ENCODE results near the gene BSND.
"Not testable (repeated sequence)": the region's sequence is repeated elsewhere in the genome, so short reads cannot be mapped to it uniquely, and the experiment has no call there.

BSND gene

DNA sequence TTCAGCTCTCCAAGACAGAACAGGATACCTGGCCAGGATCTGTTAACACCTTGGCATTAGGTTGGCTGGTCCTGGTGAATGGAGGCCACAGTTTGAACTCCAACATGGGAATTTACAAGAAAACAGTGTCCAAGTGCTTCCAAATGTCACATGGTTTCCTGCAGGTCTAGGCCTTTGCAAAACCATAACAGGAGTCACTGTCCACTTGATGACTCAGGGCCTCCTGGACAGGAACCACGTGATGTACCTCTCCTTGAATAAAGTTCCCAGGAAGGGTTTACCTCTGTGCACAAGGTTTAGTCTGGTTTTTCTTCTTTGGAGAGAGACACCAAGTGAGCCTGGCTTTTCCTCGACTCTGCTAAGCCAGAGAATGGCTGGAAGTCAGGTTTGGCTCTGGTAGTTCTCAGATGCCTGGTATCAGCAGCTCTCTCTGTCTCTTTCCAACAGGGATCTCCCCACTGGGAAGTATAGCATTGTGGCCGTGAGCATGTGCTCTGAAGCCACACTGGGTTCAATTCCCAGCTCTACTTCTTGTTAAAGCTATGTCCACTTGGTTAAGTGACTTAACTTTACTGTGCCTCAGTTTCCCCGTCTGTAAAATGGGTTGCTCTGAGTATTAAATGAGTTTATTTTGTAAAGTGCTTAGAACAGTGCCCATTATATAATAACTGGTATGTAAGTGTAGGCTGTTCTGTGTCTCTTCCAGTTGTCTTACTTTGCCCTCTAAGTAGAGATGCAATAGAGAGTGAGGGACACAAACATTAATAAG lies 45.6 kb upstream of the BSND start:
- no peak overlapping the region for H3K4me3 ChIP-seq (ENCODE audit: low read depth, low read length)
- TF ChIP-seq, protein P1, sequence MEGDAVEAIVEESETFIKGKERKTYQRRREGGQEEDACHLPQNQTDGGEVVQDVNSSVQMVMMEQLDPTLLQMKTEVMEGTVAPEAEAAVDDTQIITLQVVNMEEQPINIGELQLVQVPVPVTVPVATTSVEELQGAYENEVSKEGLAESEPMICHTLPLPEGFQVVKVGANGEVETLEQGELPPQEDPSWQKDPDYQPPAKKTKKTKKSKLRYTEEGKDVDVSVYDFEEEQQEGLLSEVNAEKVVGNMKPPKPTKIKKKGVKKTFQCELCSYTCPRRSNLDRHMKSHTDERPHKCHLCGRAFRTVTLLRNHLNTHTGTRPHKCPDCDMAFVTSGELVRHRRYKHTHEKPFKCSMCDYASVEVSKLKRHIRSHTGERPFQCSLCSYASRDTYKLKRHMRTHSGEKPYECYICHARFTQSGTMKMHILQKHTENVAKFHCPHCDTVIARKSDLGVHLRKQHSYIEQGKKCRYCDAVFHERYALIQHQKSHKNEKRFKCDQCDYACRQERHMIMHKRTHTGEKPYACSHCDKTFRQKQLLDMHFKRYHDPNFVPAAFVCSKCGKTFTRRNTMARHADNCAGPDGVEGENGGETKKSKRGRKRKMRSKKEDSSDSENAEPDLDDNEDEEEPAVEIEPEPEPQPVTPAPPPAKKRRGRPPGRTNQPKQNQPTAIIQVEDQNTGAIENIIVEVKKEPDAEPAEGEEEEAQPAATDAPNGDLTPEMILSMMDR (IDR thresholded peaks at IDR 0.05; ENCODE audit: insufficient read depth, low read length, missing control alignments), result no peak
- no peak for DNase-seq (ENCODE audit: low read depth, low spot score)
- ChIA-PET POLR2A (no interaction called here), CTCF (interaction anchor here (1.2 to 18.6 kb wide), 8 partner anchors 7 to 117 kb away, joined by 3 to 656 read pairs (median 53); partner anchors contain the start of gene BSND)

- TF ChIP-seq, protein P1 (IDR thresholded peaks at IDR 0.05; ENCODE audit: insufficient read depth, low read length, missing control alignments), result no peak
- POLR2A ChIA-PET, result no interaction called here
- CTCF ChIA-PET, result interaction anchor here (1.4 to 18.6 kb wide), 7 partner anchors 7 to 117 kb away, joined by 3 to 656 read pairs (median 59); partner anchors contain the start of gene BSND
- no peak for DNase-seq (ENCODE audit: low read depth, low spot score)
- no peak overlapping the region for H3K4me3 ChIP-seq (ENCODE audit: low read depth, low read length)
Measured at GRCh38 chr1:54953846-54954245, 44.9 kb upstream of the BSND start.

DNA sequence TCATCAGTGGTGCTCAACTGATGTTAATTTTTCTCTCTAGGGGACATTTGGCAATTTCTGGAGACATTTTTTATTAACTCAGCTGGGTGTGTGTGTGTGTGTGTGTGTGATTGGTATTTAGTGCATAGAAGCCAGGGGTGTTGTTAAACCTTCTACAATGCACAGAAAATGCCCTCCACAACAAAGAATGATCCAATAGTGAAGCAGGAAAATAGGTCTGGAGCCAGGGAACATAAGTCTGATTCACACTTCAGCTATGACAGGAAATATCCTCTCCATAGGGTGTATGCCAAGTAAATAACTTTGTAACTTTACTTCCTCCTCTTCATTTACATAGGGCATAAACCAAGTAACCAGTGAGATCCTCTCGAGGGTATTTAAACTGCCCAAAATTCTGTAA lies 43.4 kb upstream of the BSND start:
- H3K4me3 ChIP-seq (ENCODE audit: low read depth, low read length), result no peak overlapping the region
- POLR2A ChIA-PET, result no interaction called here
- TF ChIP-seq, protein P1 (IDR thresholded peaks at IDR 0.05; ENCODE audit: insufficient read depth, low read length, missing control alignments), result no peak
- CTCF ChIA-PET, result interaction anchor here (1.8 to 18.6 kb wide), 4 partner anchors 10 to 59 kb away, joined by 3 to 656 read pairs (median 29); no protein-coding TSS in a partner anchor
- peak; percentile 50 for DNase-seq (ENCODE audit: low read depth, low spot score)

DNA sequence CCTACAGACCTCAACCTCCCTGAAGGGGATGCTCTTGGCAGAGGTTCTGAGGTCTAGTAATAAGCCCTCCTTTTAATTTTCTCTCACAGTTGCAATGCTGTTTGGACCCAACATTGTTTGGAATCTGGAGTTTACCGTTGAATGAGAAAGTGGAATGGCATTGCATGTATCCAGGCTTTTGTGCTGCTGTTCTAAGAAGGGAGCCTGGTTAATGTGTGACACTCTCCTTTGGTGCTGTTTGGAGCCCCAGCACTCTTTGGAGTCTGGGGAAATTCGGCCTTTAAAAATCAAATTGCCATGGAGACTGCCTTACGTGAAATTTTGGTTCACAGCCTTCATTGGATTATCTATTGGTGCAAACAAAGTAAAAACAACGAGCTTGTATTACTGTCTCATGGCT lies 42.0 kb upstream of the BSND start:
- TF ChIP-seq, protein P1 (IDR thresholded peaks at IDR 0.05; ENCODE audit: insufficient read depth, low read length, missing control alignments), result no peak
- ChIA-PET CTCF (interaction anchor here (1.1 to 5.9 kb wide), 10 partner anchors 11 to 104 kb away, joined by 3 to 47 read pairs (median 5); no protein-coding TSS in a partner anchor), POLR2A (no interaction called here)
- DNase-seq (ENCODE audit: low read depth, low spot score), result no peak
- no peak overlapping the region for H3K4me3 ChIP-seq (ENCODE audit: low read depth, low read length)

- TF ChIP-seq, protein P1 (IDR thresholded peaks at IDR 0.05; ENCODE audit: insufficient read depth, low read length, missing control alignments), result no peak
- ChIA-PET CTCF (interaction anchor here (1.2 to 5.1 kb wide), 4 partner anchors 9 to 63 kb away, joined by 4 to 59 read pairs (median 12); no protein-coding TSS in a partner anchor), POLR2A (no interaction called here)
- H3K4me3 ChIP-seq (ENCODE audit: low read depth, low read length), result no peak overlapping the region
- no peak for DNase-seq (ENCODE audit: low read depth, low spot score)
Measured at GRCh38 chr1:54959241-54959640, 39.5 kb upstream of the BSND start.

- TF ChIP-seq, protein P1 (IDR thresholded peaks at IDR 0.05; ENCODE audit: insufficient read depth, low read length, missing control alignments), result no peak
- no peak for DNase-seq (ENCODE audit: low read depth, low spot score)
- CTCF ChIA-PET, result interaction anchor here (1.7 to 5.1 kb wide), 6 partner anchors 11 to 59 kb away, joined by 6 to 59 read pairs (median 24); no protein-coding TSS in a partner anchor
- H3K4me3 ChIP-seq (ENCODE audit: low read depth, low read length), result no peak overlapping the region
- POLR2A ChIA-PET, result no interaction called here
Measured at GRCh38 chr1:54962612-54963395, 35.9 kb upstream of the BSND start.

DNA sequence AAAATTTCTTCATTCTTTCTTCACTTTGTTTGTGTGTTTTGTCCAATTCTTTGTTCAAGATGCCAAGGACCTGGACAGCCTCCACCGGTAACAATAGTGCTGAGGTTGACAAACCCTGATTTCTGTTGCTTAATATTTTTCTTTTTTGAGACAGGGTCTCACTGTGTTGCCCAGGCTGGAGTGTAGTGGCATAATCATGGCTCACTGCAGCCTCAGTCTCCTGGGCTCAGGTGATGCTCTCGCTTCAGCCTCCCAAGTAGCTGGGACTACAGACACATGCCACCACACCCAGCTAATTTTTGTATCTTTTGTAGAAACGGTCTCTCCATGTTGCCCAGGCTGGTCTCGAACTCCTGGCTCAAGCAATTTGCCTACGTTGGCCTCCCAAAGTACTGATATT lies 34.9 kb upstream of the BSND start:
- DNase-seq (ENCODE audit: low read depth, low spot score); POLR2A ChIA-PET; H3K4me3 ChIP-seq (ENCODE audit: low read depth, low read length): not testable (repeated sequence)
- CTCF ChIA-PET, result interaction anchor here (1.7 to 5.1 kb wide), 5 partner anchors 13 to 58 kb away, joined by 6 to 59 read pairs (median 28); no protein-coding TSS in a partner anchor

Measured in AG04449 (cell line).